Thyroid gland (tissue), 4 donors: ENCODE measurements around the gene LUZP2.

Experiments used
- CTCF ChIP-seq, 6 experiments: fragments of 200-600 bp in 3 of 6; fragments of 450-650 bp in 3 of 6; sonication (generic) in 3 of 6; IDR thresholded peaks; one replicate each; pipeline ENCODE4 v1.5.1; 2016 to 2019; ENCODE audit warnings: antibody characterized with exemption in 6 of 6, mild to moderate bottlenecking in 2 of 6, inconsistent platforms in 1 of 6, moderate library complexity in 1 of 6
- POLR2A ChIP-seq, 2 donors: fragments of 450-650 bp; IDR thresholded peaks; one replicate each; pipeline ENCODE4 v1.6.1; 2017; ENCODE audit warnings: antibody characterized with exemption in 2 of 2, mild to moderate bottlenecking in 2 of 2, moderate library complexity in 1 of 2

- TF ChIP-seq CTCF (IDR thresholded peaks at IDR 0.05), result no peak
- TF ChIP-seq POLR2A (IDR thresholded peaks at IDR 0.05), result no peak
These were observed 17.4 kb downstream of the LUZP2 start for GRCh38 chr11:24514219-24514594.
